C4-2B (cell line): ENCODE results near the gene ADAM22.

Experiments used
- H3K27ac ChIP-seq: fragments of 450-650 bp; 2 replicates; pipeline ENCODE4 v1.5.1; 2017
- ZFX ChIP-seq: fragments of 450-650 bp; IDR thresholded peaks from 2 replicates; pipeline ENCODE4 v1.6.1; 2017
- TF ChIP-seq, protein P1 (sequence below): fragments of 450-650 bp; conservative IDR thresholded peaks from 2 replicates; pipeline ENCODE4 v1.5.1; 2017; ENCODE audit warnings: mild to moderate bottlenecking

The ADAM22 gene

DNA sequence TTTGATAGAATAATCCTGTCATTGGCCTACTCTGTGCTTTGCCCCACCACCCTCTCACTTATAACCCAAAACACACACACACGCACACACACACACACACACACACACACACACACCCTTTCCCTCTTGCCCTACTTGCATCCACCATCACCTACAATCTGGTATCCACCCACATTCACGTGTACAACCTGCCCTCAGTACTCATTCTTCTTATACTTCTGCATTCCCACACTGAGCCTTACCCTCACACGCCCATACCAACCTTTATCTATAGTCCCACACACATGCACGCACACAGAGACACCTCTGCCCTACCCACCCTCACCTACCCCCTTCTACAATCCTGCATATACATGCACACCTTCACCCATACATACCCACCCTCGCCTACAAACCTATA is 296.6 kb downstream of the ADAM22 start:
- H3K27ac ChIP-seq, result no peak overlapping the region
- TF ChIP-seq ZFX, result no peak
- TF ChIP-seq, protein P1, sequence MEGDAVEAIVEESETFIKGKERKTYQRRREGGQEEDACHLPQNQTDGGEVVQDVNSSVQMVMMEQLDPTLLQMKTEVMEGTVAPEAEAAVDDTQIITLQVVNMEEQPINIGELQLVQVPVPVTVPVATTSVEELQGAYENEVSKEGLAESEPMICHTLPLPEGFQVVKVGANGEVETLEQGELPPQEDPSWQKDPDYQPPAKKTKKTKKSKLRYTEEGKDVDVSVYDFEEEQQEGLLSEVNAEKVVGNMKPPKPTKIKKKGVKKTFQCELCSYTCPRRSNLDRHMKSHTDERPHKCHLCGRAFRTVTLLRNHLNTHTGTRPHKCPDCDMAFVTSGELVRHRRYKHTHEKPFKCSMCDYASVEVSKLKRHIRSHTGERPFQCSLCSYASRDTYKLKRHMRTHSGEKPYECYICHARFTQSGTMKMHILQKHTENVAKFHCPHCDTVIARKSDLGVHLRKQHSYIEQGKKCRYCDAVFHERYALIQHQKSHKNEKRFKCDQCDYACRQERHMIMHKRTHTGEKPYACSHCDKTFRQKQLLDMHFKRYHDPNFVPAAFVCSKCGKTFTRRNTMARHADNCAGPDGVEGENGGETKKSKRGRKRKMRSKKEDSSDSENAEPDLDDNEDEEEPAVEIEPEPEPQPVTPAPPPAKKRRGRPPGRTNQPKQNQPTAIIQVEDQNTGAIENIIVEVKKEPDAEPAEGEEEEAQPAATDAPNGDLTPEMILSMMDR, result no peak

DNA sequence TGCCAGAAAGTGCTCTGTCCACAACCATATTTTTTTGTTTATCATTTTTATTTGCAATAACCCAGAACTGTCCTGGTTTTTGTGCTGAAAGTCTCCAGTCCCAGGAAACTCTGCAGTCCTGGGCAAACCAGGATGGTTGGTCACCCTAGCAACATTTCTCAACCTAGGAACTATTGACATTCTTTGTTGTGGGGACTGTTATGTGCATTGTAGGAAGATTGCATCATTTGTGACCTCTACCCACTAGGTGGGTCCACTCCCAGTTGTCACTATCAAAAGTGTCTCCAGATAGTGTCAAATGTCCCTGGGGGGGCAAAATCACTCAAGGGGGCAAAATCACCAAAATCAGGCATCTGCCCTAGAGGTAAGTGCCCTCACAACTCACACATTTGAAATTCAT is 299.8 kb downstream of the ADAM22 start:
- TF ChIP-seq, protein P1, result no peak
- TF ChIP-seq ZFX, result no peak
- H3K27ac ChIP-seq, result no peak overlapping the region

DNA sequence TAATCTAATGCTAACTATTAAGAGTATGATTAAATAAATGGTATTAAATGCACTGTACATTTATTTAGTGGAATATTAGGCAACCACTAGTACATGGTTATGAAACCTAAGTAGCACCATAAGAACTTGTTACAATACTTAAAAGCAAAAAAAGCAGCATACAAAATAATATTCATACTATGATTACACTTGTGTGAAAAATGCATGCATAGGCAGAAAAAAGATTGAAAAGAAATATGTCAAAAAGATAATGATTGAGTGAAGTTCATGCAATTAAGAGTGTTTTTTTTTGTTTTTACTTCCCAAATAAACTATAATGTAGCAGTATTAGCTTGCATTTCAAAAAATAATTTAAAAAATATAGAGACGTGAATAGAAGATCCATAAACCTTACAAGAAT is 305.8 kb downstream of the ADAM22 start:
- no peak overlapping the region for H3K27ac ChIP-seq
- TF ChIP-seq, protein P1, result no peak
- no peak for TF ChIP-seq ZFX

DNA sequence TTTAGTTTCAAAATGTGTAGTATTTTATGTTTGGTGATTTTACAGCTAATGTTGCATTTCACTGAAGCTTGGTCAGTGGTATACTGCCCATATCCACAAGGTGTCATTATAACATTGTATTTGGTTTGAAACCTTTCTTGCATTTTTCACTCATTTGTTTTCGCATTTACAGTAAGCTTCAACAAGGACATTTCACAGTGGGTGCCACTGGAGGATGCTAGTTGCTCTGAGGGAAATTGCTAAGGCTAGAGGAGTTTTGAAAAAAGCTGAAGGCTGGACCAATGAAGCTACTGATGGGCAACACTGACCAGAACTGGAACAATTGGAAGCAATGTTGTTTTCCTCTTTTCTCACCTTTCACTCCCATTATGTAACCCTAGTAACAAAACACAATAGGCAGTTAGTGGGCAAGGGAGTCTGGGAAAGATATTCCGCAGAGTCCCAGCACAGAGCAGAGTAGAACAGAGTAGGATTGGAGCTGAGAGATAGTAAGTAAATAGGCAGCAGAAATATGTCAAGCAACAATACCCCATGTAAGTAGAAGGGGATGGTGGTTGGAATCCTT is 309.4 kb downstream of the ADAM22 start:
- no peak for TF ChIP-seq ZFX
- TF ChIP-seq, protein P1, result peak; percentile 95
- no peak overlapping the region for H3K27ac ChIP-seq

DNA sequence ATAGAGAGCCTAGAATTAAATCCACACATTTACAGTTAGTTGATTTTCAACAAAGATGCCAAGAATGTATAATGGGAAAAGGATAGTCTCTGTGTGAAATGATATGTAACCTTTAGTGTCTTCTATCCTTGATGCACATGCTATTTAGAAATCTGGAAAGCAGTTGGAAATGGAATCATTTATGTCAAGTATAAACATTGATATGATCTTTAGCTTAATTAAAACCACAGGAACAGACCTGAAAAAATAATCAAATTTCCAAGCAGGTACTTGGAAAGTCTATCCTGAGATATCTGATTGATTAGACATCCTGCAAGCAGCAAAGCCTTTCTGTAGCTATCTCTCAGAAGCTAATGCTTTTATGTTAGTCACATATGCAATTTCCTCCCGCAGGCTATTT is 310.2 kb downstream of the ADAM22 start:
- TF ChIP-seq, protein P1, result no peak
- no peak for TF ChIP-seq ZFX
- H3K27ac ChIP-seq, result no peak overlapping the region
